ENCODE results near the gene SLC17A4. TPM values are rescaled to one million over a fixed set of nuclear protein-coding genes. Genes with fewer than 3 reads are reported as not detected.

SLC17A4 gene
- total and polyA plus RNA-seq, 3 donors from 2014 or later, result 0.24 to 0.45 (median 0.37) TPM

DNA sequence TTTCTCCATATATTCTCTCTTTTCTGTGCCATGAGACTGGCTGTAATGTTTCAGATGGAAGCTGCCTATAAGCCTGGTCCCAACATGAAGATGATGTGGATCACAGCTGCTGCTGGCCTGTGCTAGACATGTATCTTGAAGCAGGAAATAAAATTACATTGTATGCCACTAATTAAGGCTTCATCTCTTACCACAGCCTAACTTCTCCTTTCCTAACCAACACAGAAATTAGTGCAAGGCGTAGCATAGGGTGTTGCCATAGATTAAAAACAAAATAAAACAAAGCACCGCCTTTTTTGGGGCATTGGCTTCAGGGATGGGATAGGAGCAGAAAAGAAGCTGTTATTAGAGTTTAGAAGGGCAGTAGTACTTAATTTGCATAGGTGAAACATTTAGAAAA, 4.7 kb upstream of the SLC17A4 start:
- no peaks in the 10 kb centered on the region for H3K36me3 ChIP-seq (ENCODE audit: low read depth, missing control alignments)
- no peaks in the 10 kb centered on the region for H3K27me3 ChIP-seq
- no peak for TF ChIP-seq POLR2A (IDR thresholded peaks at IDR 0.05)
- TF ChIP-seq, protein P1, sequence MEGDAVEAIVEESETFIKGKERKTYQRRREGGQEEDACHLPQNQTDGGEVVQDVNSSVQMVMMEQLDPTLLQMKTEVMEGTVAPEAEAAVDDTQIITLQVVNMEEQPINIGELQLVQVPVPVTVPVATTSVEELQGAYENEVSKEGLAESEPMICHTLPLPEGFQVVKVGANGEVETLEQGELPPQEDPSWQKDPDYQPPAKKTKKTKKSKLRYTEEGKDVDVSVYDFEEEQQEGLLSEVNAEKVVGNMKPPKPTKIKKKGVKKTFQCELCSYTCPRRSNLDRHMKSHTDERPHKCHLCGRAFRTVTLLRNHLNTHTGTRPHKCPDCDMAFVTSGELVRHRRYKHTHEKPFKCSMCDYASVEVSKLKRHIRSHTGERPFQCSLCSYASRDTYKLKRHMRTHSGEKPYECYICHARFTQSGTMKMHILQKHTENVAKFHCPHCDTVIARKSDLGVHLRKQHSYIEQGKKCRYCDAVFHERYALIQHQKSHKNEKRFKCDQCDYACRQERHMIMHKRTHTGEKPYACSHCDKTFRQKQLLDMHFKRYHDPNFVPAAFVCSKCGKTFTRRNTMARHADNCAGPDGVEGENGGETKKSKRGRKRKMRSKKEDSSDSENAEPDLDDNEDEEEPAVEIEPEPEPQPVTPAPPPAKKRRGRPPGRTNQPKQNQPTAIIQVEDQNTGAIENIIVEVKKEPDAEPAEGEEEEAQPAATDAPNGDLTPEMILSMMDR (IDR thresholded peaks at IDR 0.05), result no peak
- 84 to 87% methylated on average over 2 of the region's 2 CpGs for WGBS, 2 donors
- H3K4me1 ChIP-seq, result peaks cover 8% of the 10 kb centered on the region
- no peaks in the 10 kb centered on the region for H3K9me3 ChIP-seq
- H3K27ac ChIP-seq, result no peak overlapping the region
- no peak for DNase-seq
- intact Hi-C loops (cut with DNase I; ENCODE audit: low total_unique reads), result no loop called here
- H3K4me3 ChIP-seq, result no peak overlapping the region

DNA sequence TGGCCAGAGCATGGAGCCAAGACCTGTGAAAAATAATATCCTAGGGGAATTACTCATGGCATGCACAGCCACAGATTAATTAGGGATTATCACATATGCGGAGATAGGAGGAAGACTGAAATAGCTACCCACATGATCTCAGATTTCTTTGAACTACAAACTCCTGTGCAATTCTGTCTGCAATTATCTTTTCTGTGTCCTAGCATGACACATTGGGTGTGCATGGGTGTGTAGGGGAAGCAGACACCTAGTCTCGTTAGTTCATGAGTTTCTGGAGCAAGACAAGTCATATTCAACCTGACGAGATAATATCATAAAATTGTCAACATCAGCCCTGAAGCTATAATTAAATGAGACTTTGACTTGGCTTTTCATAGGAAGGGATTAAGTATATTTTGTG, 3.6 kb upstream of the SLC17A4 start:
- Histone ChIP-seq H3K4me1 (peaks cover 8% of the 10 kb centered on the region), H3K36me3 (ENCODE audit: low read depth, missing control alignments) (no peaks in the 10 kb centered on the region), H3K27ac (no peak overlapping the region), H3K27me3 (no peaks in the 10 kb centered on the region), H3K9me3 (no peaks in the 10 kb centered on the region), H3K4me3 (no peak overlapping the region)
- no peak for DNase-seq
- TF ChIP-seq POLR2A (IDR thresholded peaks at IDR 0.05), result no peak
- TF ChIP-seq, protein P1 (IDR thresholded peaks at IDR 0.05), result no peak
- intact Hi-C loops (cut with DNase I; ENCODE audit: low total_unique reads), result no loop called here
- WGBS, 2 donors, result 49 to 57% methylated on average over 2 to 3 of the region's 3 CpGs

DNA sequence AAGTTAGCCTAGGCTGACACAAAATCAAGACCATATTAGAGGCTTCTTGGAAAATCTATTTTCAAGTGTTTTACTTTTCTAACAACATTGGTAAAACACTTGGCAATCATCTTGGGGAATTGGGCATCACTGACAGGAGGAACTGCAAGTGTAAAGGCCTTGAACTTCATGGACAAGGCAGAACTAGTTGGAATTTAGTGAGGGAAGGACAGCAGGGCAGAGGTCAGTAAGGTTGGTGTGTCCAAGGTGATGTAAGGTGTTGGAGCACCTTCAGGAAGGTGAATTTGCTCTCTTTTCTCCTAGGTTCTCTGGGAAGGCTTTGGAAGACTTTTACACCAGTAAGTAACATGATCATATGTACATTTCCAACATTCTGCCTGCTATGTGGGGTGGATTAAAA, 1.5 kb upstream of the SLC17A4 start:
- Histone ChIP-seq H3K4me1 (peaks cover 4% of the 10 kb centered on the region), H3K4me3 (no peak overlapping the region), H3K27me3 (no peaks in the 10 kb centered on the region), H3K9me3 (no peaks in the 10 kb centered on the region), H3K27ac (no peak overlapping the region), H3K36me3 (ENCODE audit: low read depth, missing control alignments) (no peaks in the 10 kb centered on the region)
- no peak for DNase-seq
- intact Hi-C loops (cut with DNase I; ENCODE audit: low total_unique reads), result no loop called here
- no peak for TF ChIP-seq POLR2A (IDR thresholded peaks at IDR 0.05)

DNA sequence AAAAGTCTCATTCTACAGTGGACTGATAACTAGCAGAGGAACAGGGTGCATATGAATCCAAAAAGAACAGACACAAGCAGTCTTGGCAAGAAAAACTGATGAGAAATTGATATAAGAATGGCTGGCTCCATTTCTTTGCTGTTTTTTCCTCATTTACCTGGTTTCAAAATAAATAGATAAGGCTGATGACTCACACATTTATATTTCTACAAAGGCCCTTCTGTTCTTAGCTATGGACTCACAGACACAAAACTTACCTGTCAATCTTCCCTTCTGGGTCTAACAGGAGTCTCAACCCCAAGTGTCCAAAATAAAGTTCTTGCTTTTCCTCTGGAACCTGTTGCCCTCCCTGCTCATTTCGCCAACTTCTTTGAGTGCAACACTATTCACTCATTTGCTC, 941 bp downstream of the SLC17A4 start:
- H3K27me3 ChIP-seq, result no peaks in the 10 kb centered on the region
- intact Hi-C loops (cut with DNase I; ENCODE audit: low total_unique reads), result no loop called here
- DNase-seq, result no peak
- no peaks in the 10 kb centered on the region for H3K4me1 ChIP-seq
- H3K36me3 ChIP-seq (ENCODE audit: low read depth, missing control alignments), result no peaks in the 10 kb centered on the region
- TF ChIP-seq, protein P1 (IDR thresholded peaks at IDR 0.05), result no peak
- no peak for TF ChIP-seq POLR2A (IDR thresholded peaks at IDR 0.05)
- no peak overlapping the region for H3K4me3 ChIP-seq
- H3K9me3 ChIP-seq, result no peaks in the 10 kb centered on the region
- 82 to 100% methylated on average over 1 of the region's 1 CpG for WGBS, 2 donors
- no peak overlapping the region for H3K27ac ChIP-seq

DNA sequence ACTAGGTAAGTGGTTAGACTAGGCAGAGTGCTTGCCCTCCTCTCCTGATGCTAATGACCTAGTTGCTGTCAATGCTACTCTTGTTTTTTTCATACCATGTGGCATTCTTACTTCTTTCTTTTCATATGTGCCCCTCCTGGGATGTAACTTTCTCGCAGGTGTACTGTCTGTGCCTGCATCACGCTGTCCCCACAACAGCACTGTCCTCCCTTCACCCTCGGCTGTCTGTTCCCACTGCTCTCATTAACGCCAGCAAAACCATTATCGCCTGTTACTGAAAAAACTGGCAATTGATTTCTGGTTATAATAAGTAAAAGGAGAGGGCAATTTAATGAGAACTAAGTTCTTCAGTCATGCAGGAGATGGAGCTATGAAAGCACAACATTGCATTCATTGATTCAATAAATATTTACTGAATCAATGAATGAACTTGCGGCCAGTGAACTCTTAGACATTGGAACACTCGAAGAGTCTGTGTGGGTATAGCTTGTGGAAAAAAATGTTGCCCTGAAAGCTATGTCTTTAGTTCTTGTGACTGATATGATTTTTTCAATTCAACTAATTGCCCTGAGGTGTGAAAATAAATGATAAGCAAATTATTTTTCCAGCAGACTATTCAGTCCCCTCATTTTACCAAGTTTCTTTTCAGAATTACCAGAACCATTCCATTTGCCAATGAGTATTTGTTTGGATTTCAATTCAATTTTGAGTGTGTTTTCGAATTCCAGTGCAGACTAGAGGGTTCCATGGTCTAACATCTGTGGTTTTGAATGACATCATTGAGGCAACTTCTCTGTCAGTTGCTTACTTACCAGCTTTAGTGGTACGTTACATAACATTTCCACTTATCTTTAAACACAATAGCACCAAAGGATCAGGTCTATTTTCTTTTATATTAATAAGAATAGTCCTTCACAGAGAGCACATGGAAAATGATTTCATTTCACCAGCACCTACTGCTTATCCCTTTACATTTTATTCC, 2.1 kb downstream of the SLC17A4 start:
- no peaks in the 10 kb centered on the region for H3K27me3 ChIP-seq
- H3K27ac ChIP-seq, result no peak overlapping the region
- H3K4me1 ChIP-seq, result no peaks in the 10 kb centered on the region
- 87 to 89% methylated on average over 9 of the region's 9 CpGs for WGBS, 2 donors
- intact Hi-C loops (cut with DNase I; ENCODE audit: low total_unique reads), result no loop called here
- no peaks in the 10 kb centered on the region for H3K36me3 ChIP-seq (ENCODE audit: low read depth, missing control alignments)
- H3K9me3 ChIP-seq, result no peaks in the 10 kb centered on the region
- no peak for TF ChIP-seq POLR2A (IDR thresholded peaks at IDR 0.05)
- TF ChIP-seq, protein P1 (IDR thresholded peaks at IDR 0.05), result no peak
- DNase-seq, result no peak
- no peak overlapping the region for H3K4me3 ChIP-seq
